MM.1S (cell line): ENCODE data around the gene RTN4RL1.

Experiments
- DNase-seq: peaks from one replicate; pipeline ENCODE4 v3.0.0-alpha.2; 2015
- H2AFZ ChIP-seq: fragments of 300-600 bp; sonication (generic); 2 replicates; pipeline ENCODE4 v1.6.0; 2016; ENCODE audit warnings: antibody characterized with exemption, low read length
- H3F3A ChIP-seq: fragments of 300-600 bp; sonication (generic); 2 replicates; pipeline ENCODE4 v1.6.1; 2016; ENCODE audit warnings: mild to moderate bottlenecking, antibody characterized with exemption, low read length, moderate library complexity, mixed read lengths; ENCODE audit not compliant: insufficient read depth
- H3K27ac ChIP-seq: fragments of 300-600 bp; sonication (generic); 2 replicates; pipeline ENCODE4 v1.5.1; 2016; ENCODE audit warnings: mild to moderate bottlenecking, low read length
- H3K27me3 ChIP-seq: fragments of 300-600 bp; sonication (generic); replicated peaks from 2 replicates; pipeline ENCODE4 v1.6.0; 2016; ENCODE audit warnings: low read length; ENCODE audit not compliant: insufficient read depth
- H3K36me3 ChIP-seq: fragments of 300-600 bp; sonication (generic); replicated peaks from 2 replicates; pipeline ENCODE4 v1.6.1; 2016; ENCODE audit warnings: mild to moderate bottlenecking, low read length, mixed read lengths; ENCODE audit not compliant: insufficient read depth
- H3K4me1 ChIP-seq: fragments of 300-600 bp; sonication (generic); 2 replicates; pipeline ENCODE4 v1.6.1; 2016; ENCODE audit warnings: low read length, mixed read lengths
- H3K4me2 ChIP-seq: fragments of 300-600 bp; sonication (generic); 2 replicates; pipeline ENCODE4 v1.6.0; 2016; ENCODE audit warnings: low read depth, low read length
- H3K4me3 ChIP-seq: fragments of 300-600 bp; sonication (generic); 2 replicates; pipeline ENCODE4 v1.5.1; 2016; ENCODE audit warnings: low read length, mixed read lengths
- H3K79me2 ChIP-seq: fragments of 300-600 bp; sonication (generic); 2 replicates; pipeline ENCODE4 v1.6.1; 2016; ENCODE audit warnings: mixed run types, low read length, mixed read lengths
- H3K9ac ChIP-seq: fragments of 300-600 bp; sonication (generic); 2 replicates; pipeline ENCODE4 v1.6.1; 2016; ENCODE audit warnings: low read length, mixed read lengths
- H3K9me2 ChIP-seq: fragments of 300-600 bp; sonication (generic); replicated peaks from 2 replicates; pipeline ENCODE4 v1.6.1; 2016; ENCODE audit warnings: mild to moderate bottlenecking, low read length, mixed read lengths; ENCODE audit not compliant: insufficient read depth
- H3K9me3 ChIP-seq: fragments of 300-600 bp; sonication (generic); replicated peaks from 2 replicates; pipeline ENCODE4 v1.6.1; 2016; ENCODE audit warnings: mild to moderate bottlenecking, low read length, mixed read lengths; ENCODE audit not compliant: insufficient read depth
- H4K20me1 ChIP-seq: fragments of 300-600 bp; sonication (generic); 2 replicates; pipeline ENCODE4 v1.6.1; 2016; ENCODE audit warnings: mild to moderate bottlenecking, low read length, moderate library complexity, mixed read lengths; ENCODE audit not compliant: insufficient read depth
- EZH2 ChIP-seq: fragments of 300-600 bp; sonication (generic); optimal IDR thresholded peaks from 2 replicates; pipeline ENCODE3; 2017; ENCODE audit warnings: low read depth, mild to moderate bottlenecking, antibody characterized with exemption, low read length, mixed read lengths
- EZH2phosphoT487 ChIP-seq: fragments of 300-600 bp; sonication (generic); IDR thresholded peaks from 2 replicates; pipeline ENCODE4 v1.6.1; 2018; ENCODE audit warnings: antibody characterized with exemption, low read length
- TF ChIP-seq, protein P1 (sequence below): fragments of 300-600 bp; sonication (generic); IDR thresholded peaks from 2 replicates; pipeline ENCODE4 v1.5.1; 2016; ENCODE audit warnings: antibody characterized with exemption, low read length, mixed read lengths

Gene RTN4RL1

DNA sequence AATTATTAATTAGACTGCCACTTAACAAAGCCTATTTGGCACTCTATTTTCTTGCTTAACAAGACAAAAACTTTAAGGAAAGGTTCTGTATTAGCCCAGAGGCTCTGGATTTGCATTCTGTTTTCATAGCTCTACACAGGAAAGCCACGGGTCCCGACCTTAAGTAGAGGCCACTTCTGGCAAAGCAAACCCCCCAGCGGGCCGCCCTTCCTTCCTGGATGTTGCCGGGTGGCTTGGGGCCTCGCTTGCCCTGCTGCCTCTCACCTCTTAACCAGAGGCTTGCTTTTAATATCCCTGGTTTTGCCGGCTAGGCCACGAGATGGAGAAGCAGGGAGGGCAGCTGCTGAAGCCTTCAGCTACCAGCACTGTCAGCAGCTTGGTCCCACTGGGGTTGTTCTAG is 4.4 kb downstream of the RTN4RL1 start:
- TF ChIP-seq, protein P1, sequence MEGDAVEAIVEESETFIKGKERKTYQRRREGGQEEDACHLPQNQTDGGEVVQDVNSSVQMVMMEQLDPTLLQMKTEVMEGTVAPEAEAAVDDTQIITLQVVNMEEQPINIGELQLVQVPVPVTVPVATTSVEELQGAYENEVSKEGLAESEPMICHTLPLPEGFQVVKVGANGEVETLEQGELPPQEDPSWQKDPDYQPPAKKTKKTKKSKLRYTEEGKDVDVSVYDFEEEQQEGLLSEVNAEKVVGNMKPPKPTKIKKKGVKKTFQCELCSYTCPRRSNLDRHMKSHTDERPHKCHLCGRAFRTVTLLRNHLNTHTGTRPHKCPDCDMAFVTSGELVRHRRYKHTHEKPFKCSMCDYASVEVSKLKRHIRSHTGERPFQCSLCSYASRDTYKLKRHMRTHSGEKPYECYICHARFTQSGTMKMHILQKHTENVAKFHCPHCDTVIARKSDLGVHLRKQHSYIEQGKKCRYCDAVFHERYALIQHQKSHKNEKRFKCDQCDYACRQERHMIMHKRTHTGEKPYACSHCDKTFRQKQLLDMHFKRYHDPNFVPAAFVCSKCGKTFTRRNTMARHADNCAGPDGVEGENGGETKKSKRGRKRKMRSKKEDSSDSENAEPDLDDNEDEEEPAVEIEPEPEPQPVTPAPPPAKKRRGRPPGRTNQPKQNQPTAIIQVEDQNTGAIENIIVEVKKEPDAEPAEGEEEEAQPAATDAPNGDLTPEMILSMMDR: no peak
- no peak for TF ChIP-seq EZH2phosphoT487
- TF ChIP-seq EZH2: no peak
- no peaks in the 10 kb centered on the region for H4K20me1 ChIP-seq
- H3K79me2 ChIP-seq: no peaks in the 10 kb centered on the region
- H3F3A ChIP-seq: no peaks in the 10 kb centered on the region; the same call in 1 of the 2 replicates
- no peaks in the 10 kb centered on the region for H3K9me3 ChIP-seq
- no peaks in the 10 kb centered on the region for H3K9me2 ChIP-seq
- H3K27me3 ChIP-seq: peaks cover 91% of the 10 kb centered on the region
- no peak overlapping the region for H2AFZ ChIP-seq
- H3K9ac ChIP-seq: no peak overlapping the region
- no peak overlapping the region for H3K4me2 ChIP-seq
- DNase-seq: no peak
- H3K4me1 ChIP-seq: peaks cover 15% of the 10 kb centered on the region
- H3K4me3 ChIP-seq: no peak overlapping the region
- H3K27ac ChIP-seq: no peak overlapping the region
- H3K36me3 ChIP-seq: no peaks in the 10 kb centered on the region

DNA sequence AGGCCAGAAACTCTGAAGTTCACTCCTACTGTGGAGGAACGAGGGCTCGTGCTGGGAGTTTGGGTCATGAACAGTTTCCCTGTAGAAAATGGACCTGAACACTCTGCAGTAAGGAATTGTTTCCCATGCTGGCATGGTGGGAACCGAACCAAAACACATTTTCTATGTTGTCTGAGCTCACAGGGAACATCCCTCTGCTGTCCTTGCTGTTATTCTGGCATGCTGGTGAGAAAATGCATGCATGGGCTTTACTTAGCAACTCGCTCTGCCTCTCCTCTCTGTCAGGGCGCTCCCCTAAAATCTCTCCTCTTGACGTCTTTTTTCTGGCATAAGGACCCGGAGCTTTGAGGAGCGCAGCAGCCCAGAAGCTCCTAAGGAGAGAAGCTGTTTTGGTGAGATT is 5.4 kb downstream of the RTN4RL1 start:
- peaks cover 91% of the 10 kb centered on the region for H3K27me3 ChIP-seq
- H4K20me1 ChIP-seq: no peaks in the 10 kb centered on the region

DNA sequence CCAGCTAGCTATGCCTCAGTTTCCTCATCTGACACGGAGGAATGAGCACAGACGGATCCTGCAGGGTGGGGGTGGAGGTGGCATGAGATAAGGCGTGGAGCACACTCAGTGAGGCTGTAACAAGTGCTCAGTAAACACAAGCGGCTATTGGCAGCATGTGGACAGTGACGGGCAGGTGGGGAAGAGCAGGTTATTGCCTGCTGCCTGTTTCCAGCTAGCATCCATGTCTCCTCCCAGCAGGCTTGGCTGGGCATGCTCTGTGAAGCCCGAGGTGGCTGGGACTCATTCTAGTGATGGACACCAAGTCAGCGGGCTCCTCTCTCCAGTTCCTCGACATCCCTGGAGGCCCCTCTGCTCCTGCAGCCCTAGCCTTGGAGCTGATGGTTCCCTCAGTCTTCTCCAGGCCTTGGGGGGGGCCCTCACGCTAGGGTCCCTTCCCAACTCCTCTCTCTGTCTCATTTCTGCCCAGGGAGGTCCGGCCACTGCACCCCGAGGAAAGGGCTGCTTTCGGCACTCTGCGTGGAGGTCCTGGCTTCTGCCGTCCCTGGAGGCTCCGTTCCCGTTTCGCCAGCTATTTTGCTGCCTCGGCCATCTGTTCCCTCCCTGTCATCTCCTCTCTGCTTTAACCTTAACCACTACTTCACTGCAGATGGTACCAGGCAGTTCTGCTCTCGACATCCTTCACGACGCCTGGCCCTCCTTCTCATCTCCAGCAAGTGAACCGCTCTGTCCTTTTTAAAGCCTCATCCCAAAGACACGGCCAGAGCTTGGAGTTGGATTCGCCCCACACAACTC is 6.2 kb downstream of the RTN4RL1 start:
- no peak overlapping the region for H2AFZ ChIP-seq
- H3F3A ChIP-seq: no peaks in the 10 kb centered on the region; the same call in 1 of the 2 replicates
- H3K79me2 ChIP-seq: no peaks in the 10 kb centered on the region
- H3K9me3 ChIP-seq: no peaks in the 10 kb centered on the region
- H3K4me3 ChIP-seq: no peak overlapping the region
- no peak overlapping the region for H3K27ac ChIP-seq
- H4K20me1 ChIP-seq: no peaks in the 10 kb centered on the region
- no peak overlapping the region for H3K4me2 ChIP-seq
- TF ChIP-seq EZH2phosphoT487: no peak
- TF ChIP-seq, protein P1: no peak
- no peak for TF ChIP-seq EZH2
- H3K9me2 ChIP-seq: no peaks in the 10 kb centered on the region
- peaks cover 91% of the 10 kb centered on the region for H3K27me3 ChIP-seq
- peaks cover 15% of the 10 kb centered on the region for H3K4me1 ChIP-seq
- no peak for DNase-seq
- H3K9ac ChIP-seq: no peak overlapping the region
- H3K36me3 ChIP-seq: no peaks in the 10 kb centered on the region

More for the DNA sequence above, 5.4 kb downstream of the RTN4RL1 start:
- Histone ChIP-seq H3K27ac (no peak overlapping the region), H3K9me3 (no peaks in the 10 kb centered on the region), H3K79me2 (no peaks in the 10 kb centered on the region), H2AFZ (no peak overlapping the region), H3K9ac (no peak overlapping the region), H3K4me1 (peaks cover 15% of the 10 kb centered on the region), H3F3A (no peaks in the 10 kb centered on the region; the same call in 1 of the 2 replicates), H3K36me3 (no peaks in the 10 kb centered on the region), H3K4me3 (no peak overlapping the region), H3K4me2 (no peak overlapping the region), H3K9me2 (no peaks in the 10 kb centered on the region)
- no peak for DNase-seq
- TF ChIP-seq EZH2 (no peak), EZH2phosphoT487 (no peak)
- TF ChIP-seq, protein P1: no peak
